IMR-90 (cell line): ENCODE measurements around the gene CMTM7. TPM values are rescaled to one million over a fixed set of nuclear protein-coding genes. Genes with fewer than 3 reads are reported as not detected.

Source experiments
- ATAC-seq: fragments of 200-7000 bp; cut with Tn5 transposase; 2 replicates; pipeline ENCODE4 v1.9.1; 2020; ENCODE audit warnings: low read depth, mild to moderate bottlenecking, moderate library complexity
- BruUV-seq: library from RNA; stranded (reverse); fragments of 400-500 nt; replicated peaks from 2 replicates; lab custom pipeline; 2021; lab: Mats Ljungman, UMichigan
- CTCF ChIA-PET: fragments of 300-600 bp; formaldehyde crosslinking; extraction: SDS; loops from one replicate; lab custom pipeline; 2021; ENCODE audit warnings: antibody characterized with exemption; lab: Yijun Ruan, JAX
- POLR2A ChIA-PET: fragments of 300-600 bp; sonication (Branson Sonifier 250); formaldehyde crosslinking; loops from one replicate; lab custom pipeline; 2022; ENCODE audit warnings: antibody characterized with exemption; ENCODE audit not compliant: unreplicated experiment; lab: Charles Lee
- DNase-seq: peaks from one replicate; pipeline ENCODE4 v3.0.0; 2013
- H2AFZ ChIP-seq: replicated peaks from 2 replicates; pipeline ENCODE3; 2013; ENCODE audit warnings: low read length, mild to moderate bottlenecking; ENCODE audit not compliant: poor library complexity
- H2AK5ac ChIP-seq: 2 replicates; pipeline ENCODE4 v1.6.1; 2013; ENCODE audit warnings: low read depth, low read length, inconsistent platforms
- H2AK9ac ChIP-seq: replicated peaks from 2 replicates; pipeline ENCODE3; 2013; ENCODE audit warnings: mild to moderate bottlenecking, low read depth, low read length, moderate library complexity; ENCODE audit not compliant: poor library complexity
- H2BK120ac ChIP-seq: 2 replicates; pipeline ENCODE4 v1.6.1; 2013; ENCODE audit warnings: low read depth, low read length, inconsistent platforms
- H2BK15ac ChIP-seq: 3 replicates; pipeline ENCODE4 v1.6.1; 2013; ENCODE audit warnings: low read depth, low read length, inconsistent platforms
- H2BK20ac ChIP-seq: 2 replicates; pipeline ENCODE4 v1.6.1; 2013; ENCODE audit warnings: low read depth, mild to moderate bottlenecking, inconsistent platforms, low read length, moderate library complexity
- H2BK5ac ChIP-seq: 2 replicates; pipeline ENCODE4 v1.6.1; 2013; ENCODE audit warnings: mild to moderate bottlenecking, low read depth, low read length, inconsistent platforms; ENCODE audit not compliant: poor library complexity, severe bottlenecking
- H3K14ac ChIP-seq: replicated peaks from 2 replicates; pipeline ENCODE4 v1.6.1; 2013; ENCODE audit warnings: low read depth, low read length, inconsistent platforms
- H3K18ac ChIP-seq: 2 replicates; pipeline ENCODE4 v1.6.1; 2013; ENCODE audit warnings: low read depth, low read length, control low read depth
- H3K23ac ChIP-seq: 2 replicates; pipeline ENCODE4 v1.6.1; 2013; ENCODE audit warnings: low read depth, low read length, inconsistent platforms
- H3K27ac ChIP-seq: 2 replicates; pipeline ENCODE4 v1.5.1; 2013; ENCODE audit warnings: mild to moderate bottlenecking, control low read depth, low read length; ENCODE audit not compliant: insufficient read depth
- H3K27me3 ChIP-seq: 2 replicates; pipeline ENCODE4 v1.6.1; 2013; ENCODE audit warnings: low read length; ENCODE audit not compliant: control insufficient read depth, insufficient read depth
- H3K36me3 ChIP-seq: 2 replicates; pipeline ENCODE4 v1.6.1; 2013; ENCODE audit warnings: low read length, mixed read lengths; ENCODE audit not compliant: control insufficient read depth, insufficient read depth
- H3K4ac ChIP-seq: 2 replicates; pipeline ENCODE4 v1.6.1; 2013; ENCODE audit warnings: low read depth, low read length, inconsistent platforms
- H3K4me1 ChIP-seq: 2 replicates; pipeline ENCODE4 v1.6.1; 2013; ENCODE audit warnings: low read length, mixed read lengths; ENCODE audit not compliant: control insufficient read depth, insufficient read depth
- H3K4me2 ChIP-seq: 2 replicates; pipeline ENCODE4 v1.6.1; 2013; ENCODE audit warnings: low read depth, mild to moderate bottlenecking, control low read depth, low read length, moderate library complexity
- H3K4me3 ChIP-seq: 2 replicates; pipeline ENCODE4 v1.5.1; 2013; ENCODE audit warnings: low read depth, mild to moderate bottlenecking, control low read depth, low read length, moderate library complexity; ENCODE audit not compliant: insufficient read depth
- H3K56ac ChIP-seq: 2 replicates; pipeline ENCODE4 v1.6.1; 2013; ENCODE audit warnings: low read length, inconsistent platforms; ENCODE audit not compliant: insufficient read depth; ENCODE audit errors: extremely low read depth
- H3K79me1 ChIP-seq, 2 experiments: 2 replicates each; pipeline ENCODE4 v1.6.1; 2013; ENCODE audit warnings: low read length in 2 of 2, inconsistent platforms in 1 of 2, low read depth in 1 of 2
- H3K9ac ChIP-seq: 2 replicates; pipeline ENCODE4 v1.6.1; 2013; ENCODE audit warnings: low read depth, low read length, control low read depth
- H3K9me1 ChIP-seq: 2 replicates; pipeline ENCODE4 v1.6.1; 2013; ENCODE audit warnings: low read length, inconsistent platforms; ENCODE audit not compliant: insufficient read depth
- H3K9me3 ChIP-seq: 2 replicates; pipeline ENCODE4 v1.6.1; 2013; ENCODE audit warnings: low read length; ENCODE audit not compliant: control insufficient read depth, insufficient read depth
- H4K20me1 ChIP-seq: 2 replicates; pipeline ENCODE4 v1.6.1; 2013; ENCODE audit warnings: low read length, inconsistent platforms; ENCODE audit not compliant: insufficient read depth
- H4K5ac ChIP-seq: 2 replicates; pipeline ENCODE4 v1.6.1; 2013; ENCODE audit warnings: mild to moderate bottlenecking, low read depth, low read length, control low read depth
- H4K8ac ChIP-seq, 2 experiments: 2 replicates each; pipeline ENCODE4 v1.6.1; 2013; ENCODE audit warnings: low read depth in 2 of 2, low read length in 2 of 2, control low read depth in 1 of 2, inconsistent platforms in 1 of 2
- H4K91ac ChIP-seq: 2 replicates; pipeline ENCODE4 v1.6.1; 2013; ENCODE audit warnings: low read depth, low read length, inconsistent platforms; ENCODE audit not compliant: insufficient read depth
- BHLHE40 ChIP-seq: fragments of 150-350 bp; IDR thresholded peaks from 2 replicates; pipeline ENCODE4 v1.6.1; 2016; ENCODE audit warnings: mild to moderate bottlenecking, low read depth, low read length
- CEBPB ChIP-seq: IDR thresholded peaks from 2 replicates; pipeline ENCODE4 v1.6.1; 2012; ENCODE audit warnings: low read depth, low read length, improper control_type of control experiment
- FOS ChIP-seq: fragments of 150-350 bp; IDR thresholded peaks from 2 replicates; pipeline ENCODE4 v1.6.1; 2016; ENCODE audit warnings: low read depth, low read length
- MAFK ChIP-seq: IDR thresholded peaks from 2 replicates; pipeline ENCODE4 v1.6.1; 2012; ENCODE audit warnings: low read depth, low read length, improper control_type of control experiment
- MXI1 ChIP-seq: IDR thresholded peaks from 2 replicates; pipeline ENCODE4 v1.6.1; 2012; ENCODE audit warnings: low read depth, mild to moderate bottlenecking, low read length, moderate library complexity, borderline replicate concordance
- NFE2L2 ChIP-seq: fragments of 150-350 bp; IDR thresholded peaks from 2 replicates; pipeline ENCODE4 v1.6.1; 2016; ENCODE audit warnings: low read depth, mild to moderate bottlenecking, low read length
- RCOR1 ChIP-seq: IDR thresholded peaks from 2 replicates; pipeline ENCODE4 v1.6.1; 2012; ENCODE audit warnings: mild to moderate bottlenecking, low read length, improper control_type of control experiment; ENCODE audit not compliant: insufficient replicate concordance
- WGBS, 2 experiments: methylation state at CpG; one replicate each; pipeline versions ENCODE4 v1.1.5 to v1.1.7; 2013; ENCODE audit warnings: missing lambda C conversion rate in 2 of 2; ENCODE audit not compliant: insufficient read length in 1 of 2; ENCODE audit errors: extremely low coverage in 2 of 2; 5-methylcytosine and 5-hydroxymethylcytosine counted together
- dilution Hi-C: fragments of 300-500 bp; cut with HindIII; formaldehyde crosslinking; loops from one replicate; pipeline ENCODE4 v1.14.3; 2018; ENCODE audit warnings: low sequenced_read_pairs; ENCODE audit not compliant: unreplicated experiment
- in situ Hi-C: fragments of 300-500 bp; cut with MboI; formaldehyde crosslinking; loops from 3 replicates; pipeline ENCODE4 v1.14.3; 2019; ENCODE audit warnings: low sequenced_read_pairs, inconsistent platforms, mixed read lengths
- intact Hi-C: fragments of 100-400 bp; cut with micrococcal nuclease; formaldehyde crosslinking; loops from 2 replicates; pipeline ENCODE4 v1.10.0; 2022
- polyA plus RNA-seq, 3 experiments: library from polyadenylated mRNA; depleted of rRNA; stranded (reverse); fragments of >200 nt; gene quantifications; 2 replicates each; pipeline ENCODE4 v1.2.3, GENCODE V29; 2012; ENCODE audit warnings: low replicate concordance in 1 of 3
- total RNA-seq: library from RNA; depleted of rRNA; stranded (reverse); fragments of >200 nt; gene quantifications from 2 replicates; pipeline ENCODE4 v1.2.3, GENCODE V29; 2012
- TF ChIP-seq, protein P1 (sequence below): fragments of 150-350 bp; IDR thresholded peaks from 2 replicates; pipeline ENCODE4 v1.6.1; 2016; ENCODE audit warnings: low read depth, mild to moderate bottlenecking, low read length, moderate library complexity, borderline replicate concordance

CMTM7 gene
- total and polyA plus RNA-seq, 2 of the 4 experiments (the other 2 are of a cell fraction) = 3.4 to 31.4 TPM

DNA sequence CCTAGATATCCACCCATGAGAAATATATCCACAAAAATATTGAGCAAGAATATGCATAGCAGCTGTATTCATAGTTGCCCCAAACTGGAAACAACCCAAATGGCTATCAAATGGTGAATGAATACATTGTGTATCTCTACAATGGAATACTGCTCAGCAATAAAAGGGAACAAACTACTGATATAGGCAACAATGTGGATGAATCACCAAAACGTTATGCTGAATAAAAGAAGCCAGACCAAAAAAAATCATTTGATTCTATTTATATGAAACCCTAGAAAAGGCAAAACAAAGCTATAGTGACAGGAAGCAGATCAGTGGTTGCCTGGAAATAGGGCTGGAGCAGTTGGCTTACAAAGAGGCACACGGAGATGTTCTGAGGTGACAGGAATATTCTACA lies 15.5 kb upstream of the CMTM7 start:
- Histone ChIP-seq H3K9me1 (no peaks in the 10 kb centered on the region), H3K79me1 (no peaks in the 10 kb centered on the region), H3K4me3 (no peak overlapping the region), H3K23ac (no peak overlapping the region), H2AK9ac (no peak overlapping the region), H3K14ac (no peak overlapping the region), H4K20me1 (no peaks in the 10 kb centered on the region), H2BK5ac (no peak overlapping the region), H4K5ac (no peak overlapping the region), H2BK120ac (no peak overlapping the region), H3K9me3 (no peaks in the 10 kb centered on the region), H3K27ac (no peak overlapping the region), H3K9ac (no peak overlapping the region), H3K4ac (no peak overlapping the region), H3K4me2 (no peak overlapping the region), H3K18ac (no peak overlapping the region), H2BK15ac (no peak overlapping the region), H2AK5ac (no peak overlapping the region), H4K91ac (no peak overlapping the region), H2AFZ (no peak overlapping the region), H3K4me1 (no peaks in the 10 kb centered on the region; the same call in 1 of the 2 replicates), H3K36me3 (no peaks in the 10 kb centered on the region), H4K8ac (no peak overlapping the region), H3K27me3 (peaks cover 15% of the 10 kb centered on the region), H3K56ac (no peak overlapping the region), H2BK20ac (no peak overlapping the region)
- in situ Hi-C loops (loop anchor here (25.0 kb wide), 1 partner anchor 286 kb away; no protein-coding TSS in a partner anchor), intact Hi-C loops (loop anchor here (5.0 kb wide), 1 partner anchor 291 kb away; no protein-coding TSS in a partner anchor), dilution Hi-C loops (no loop called here)
- DNase-seq (peak; percentile 50), ATAC-seq (peak; percentile 48)
- POLR2A ChIA-PET = no interaction called here
- no CpG with 5 or more reads among the region's 2 CpGs for WGBS, 2 experiments
- no peak for TF ChIP-seq FOS
- TF ChIP-seq CEBPB = peak; percentile 12; the same call in 1 of the 2 replicates
- TF ChIP-seq MXI1 = no peak
- TF ChIP-seq BHLHE40 = no peak
- no peak for TF ChIP-seq NFE2L2
- TF ChIP-seq RCOR1 = no peak
- TF ChIP-seq, protein P1, sequence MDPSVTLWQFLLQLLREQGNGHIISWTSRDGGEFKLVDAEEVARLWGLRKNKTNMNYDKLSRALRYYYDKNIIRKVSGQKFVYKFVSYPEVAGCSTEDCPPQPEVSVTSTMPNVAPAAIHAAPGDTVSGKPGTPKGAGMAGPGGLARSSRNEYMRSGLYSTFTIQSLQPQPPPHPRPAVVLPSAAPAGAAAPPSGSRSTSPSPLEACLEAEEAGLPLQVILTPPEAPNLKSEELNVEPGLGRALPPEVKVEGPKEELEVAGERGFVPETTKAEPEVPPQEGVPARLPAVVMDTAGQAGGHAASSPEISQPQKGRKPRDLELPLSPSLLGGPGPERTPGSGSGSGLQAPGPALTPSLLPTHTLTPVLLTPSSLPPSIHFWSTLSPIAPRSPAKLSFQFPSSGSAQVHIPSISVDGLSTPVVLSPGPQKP = no peak
- no peak for TF ChIP-seq MAFK
- CTCF ChIA-PET = interaction anchor here (0.6 to 2.1 kb wide), 4 partner anchors 13 to 91 kb away, joined by 3 to 9 read pairs (median 4); no protein-coding TSS in a partner anchor
- no TSS peak for BruUV-seq
